Immature natural killer cell (primary cell): ENCODE data around the gene CLIC5. TPM values are rescaled to one million over a fixed set of nuclear protein-coding genes. Genes with fewer than 3 reads are reported as not detected.

Source experiments
- DNase-seq, 3 donors: peaks; one replicate each; pipeline ENCODE4 v3.0.0; 2022; ENCODE audit warnings: mixed read lengths in 1 of 3
- H3K27ac Mint-ChIP-seq, 6 donors: one replicate each; pipeline ENCODE4 v1.8.0; 2020; ENCODE audit warnings: mixed read lengths in 6 of 6, mild to moderate bottlenecking in 5 of 6, inconsistent platforms in 4 of 6, moderate library complexity in 3 of 6
- H3K27me3 Mint-ChIP-seq, 3 donors: one replicate each; pipeline ENCODE4 v1.8.0; 2020 to 2021; ENCODE audit warnings: low read depth in 3 of 3, mild to moderate bottlenecking in 3 of 3, mixed read lengths in 3 of 3, moderate library complexity in 3 of 3, inconsistent platforms in 1 of 3
- H3K36me3 Mint-ChIP-seq, 3 donors: one replicate each; pipeline ENCODE4 v1.8.0; 2020; ENCODE audit warnings: mixed read lengths in 3 of 3, inconsistent platforms in 2 of 3, mild to moderate bottlenecking in 2 of 3
- H3K4me1 Mint-ChIP-seq, 2 donors: one replicate each; pipeline ENCODE4 v1.8.0; 2020; ENCODE audit warnings: inconsistent platforms in 2 of 2, mild to moderate bottlenecking in 2 of 2, mixed read lengths in 2 of 2, moderate library complexity in 1 of 2
- H3K4me3 Mint-ChIP-seq, 5 donors: one replicate each; pipeline ENCODE4 v1.8.0; 2020; ENCODE audit warnings: mild to moderate bottlenecking in 5 of 5, mixed read lengths in 5 of 5, inconsistent platforms in 3 of 5, moderate library complexity in 3 of 5
- H3K9me3 Mint-ChIP-seq, 6 donors: one replicate each; pipeline ENCODE4 v1.8.0; 2020; ENCODE audit warnings: mild to moderate bottlenecking in 6 of 6, mixed read lengths in 6 of 6, inconsistent platforms in 4 of 6, moderate library complexity in 3 of 6
- polyA plus RNA-seq, 3 donors: library from polyadenylated mRNA; unstranded; fragments of 300-500 nt; fragmentation: Illumina TruSeq; gene quantifications; one replicate each; pipeline ENCODE4 v1.2.3, GENCODE V29; 2021

CLIC5 gene
- polyA plus RNA-seq, 3 donors from 2014 or later, result 0.44 TPM; not detected in 2

GRCh38 chr6:46048646-46049297 is 33.1 kb upstream of the CLIC5 start:
- H3K4me1 Mint-ChIP-seq, result no peaks in the 10 kb centered on the region
- no peak overlapping the region for H3K27ac Mint-ChIP-seq
- no peaks in the 10 kb centered on the region for H3K36me3 Mint-ChIP-seq
- H3K27me3 Mint-ChIP-seq, result peaks cover 1 to 8% (median 7%) of the 10 kb centered on the region in 3 donors
- H3K4me3 Mint-ChIP-seq, result no peak overlapping the region
- no peaks in the 10 kb centered on the region for H3K9me3 Mint-ChIP-seq
- DNase-seq, result no peak

DNA sequence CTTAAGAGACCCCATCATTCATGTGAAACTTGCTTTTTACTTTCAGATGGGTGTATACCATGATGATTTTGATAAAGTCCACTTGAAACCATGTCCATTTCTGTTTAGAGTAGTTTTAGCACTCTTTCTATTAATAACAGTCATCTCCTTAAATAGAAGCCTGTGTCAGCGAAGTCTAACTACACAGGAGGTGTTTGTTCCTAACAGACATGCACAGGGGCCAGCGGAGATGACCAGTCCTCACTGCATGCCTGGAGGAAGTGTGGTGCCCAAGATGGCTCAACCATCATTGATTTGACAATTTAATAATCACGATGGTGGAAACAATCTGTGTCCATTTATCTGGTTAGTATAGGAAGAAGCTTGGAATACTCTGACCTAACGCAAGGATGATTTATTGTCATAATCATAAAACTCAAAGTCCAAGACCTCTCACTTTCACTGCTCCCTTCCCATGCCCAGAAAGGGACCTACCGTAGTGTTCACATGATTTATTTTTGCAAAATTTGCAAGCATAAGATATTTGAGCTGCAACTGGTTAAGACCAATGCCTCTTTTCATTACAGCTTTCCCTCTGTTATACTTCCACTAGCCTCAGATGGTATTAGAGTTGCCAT is 31.0 kb upstream of the CLIC5 start:
- H3K4me3 Mint-ChIP-seq, result no peak overlapping the region
- no peak for DNase-seq
- H3K27ac Mint-ChIP-seq, result no peak overlapping the region
- no peaks in the 10 kb centered on the region for H3K4me1 Mint-ChIP-seq
- peaks cover 1 to 7% (median 6%) of the 10 kb centered on the region in 3 donors for H3K27me3 Mint-ChIP-seq
- H3K36me3 Mint-ChIP-seq, result no peaks in the 10 kb centered on the region
- no peaks in the 10 kb centered on the region for H3K9me3 Mint-ChIP-seq

- no peaks in the 10 kb centered on the region for H3K36me3 Mint-ChIP-seq
- no peaks in the 10 kb centered on the region for H3K4me1 Mint-ChIP-seq
- DNase-seq, result no peak
- no peak overlapping the region for H3K4me3 Mint-ChIP-seq
- no peaks in the 10 kb centered on the region for H3K9me3 Mint-ChIP-seq
- H3K27ac Mint-ChIP-seq, result no peak overlapping the region
- H3K27me3 Mint-ChIP-seq, result peaks cover 0 to 7% (median 1%) of the 10 kb centered on the region in 3 donors
Observed at GRCh38 chr6:46044881-46045617, 29.4 kb upstream of the CLIC5 start.

- no peaks in the 10 kb centered on the region for H3K4me1 Mint-ChIP-seq
- peak; percentile 2 to 24 (median 20) for DNase-seq
- H3K27me3 Mint-ChIP-seq, result peaks cover 0 to 7% (median 0%) of the 10 kb centered on the region in 3 donors
- no peak overlapping the region for H3K27ac Mint-ChIP-seq
- H3K36me3 Mint-ChIP-seq, result no peaks in the 10 kb centered on the region
- peaks cover 0 to 2% (median 0%) of the 10 kb centered on the region in 6 donors for H3K9me3 Mint-ChIP-seq
- H3K4me3 Mint-ChIP-seq, result no peak overlapping the region
Observed at GRCh38 chr6:46042355-46042999, 26.8 kb upstream of the CLIC5 start.

DNA sequence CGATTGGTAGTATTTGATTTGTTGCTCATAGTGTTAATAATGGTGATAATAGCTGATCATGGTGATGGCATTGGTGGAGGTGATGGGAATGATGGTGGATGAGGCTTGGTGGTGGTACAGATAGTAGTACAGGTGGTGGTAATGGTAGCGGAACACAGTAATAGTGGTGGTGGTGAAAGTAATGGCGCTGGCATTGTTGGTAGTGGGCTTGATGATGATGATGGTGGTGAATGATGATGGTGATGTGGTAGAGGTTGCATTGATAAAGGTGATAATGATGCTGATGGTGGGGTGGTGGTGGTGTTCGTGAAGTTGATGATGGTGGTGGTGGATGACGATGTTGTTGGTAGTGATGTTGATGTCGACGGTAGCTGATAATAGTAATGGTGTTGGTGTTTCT is 24.6 kb upstream of the CLIC5 start:
- no peak overlapping the region for H3K4me3 Mint-ChIP-seq
- H3K4me1 Mint-ChIP-seq, result no peaks in the 10 kb centered on the region
- H3K27ac Mint-ChIP-seq, result no peak overlapping the region
- peaks cover 0 to 2% (median 0%) of the 10 kb centered on the region in 6 donors for H3K9me3 Mint-ChIP-seq
- no peaks in the 10 kb centered on the region for H3K36me3 Mint-ChIP-seq
- DNase-seq, result no peak
- peaks cover 0 to 2% (median 0%) of the 10 kb centered on the region in 3 donors for H3K27me3 Mint-ChIP-seq

- Mint-ChIP-seq H3K4me3 (no peak overlapping the region), H3K27me3 (peaks cover 0 to 2% (median 0%) of the 10 kb centered on the region in 3 donors), H3K36me3 (no peaks in the 10 kb centered on the region), H3K4me1 (no peaks in the 10 kb centered on the region), H3K27ac (no peak overlapping the region), H3K9me3 (peaks cover 0 to 2% (median 0%) of the 10 kb centered on the region in 6 donors)
- DNase-seq, result no peak
Observed at GRCh38 chr6:46039646-46040045, 24.0 kb upstream of the CLIC5 start.

GRCh38 chr6:46036911-46037310 is 21.3 kb upstream of the CLIC5 start:
- H3K4me1 Mint-ChIP-seq, result no peaks in the 10 kb centered on the region
- H3K27ac Mint-ChIP-seq, result no peak overlapping the region
- H3K27me3 Mint-ChIP-seq, result peaks cover 0 to 5% (median 2%) of the 10 kb centered on the region in 3 donors
- DNase-seq, result no peak
- no peaks in the 10 kb centered on the region for H3K36me3 Mint-ChIP-seq
- H3K9me3 Mint-ChIP-seq, result peaks cover 0 to 2% (median 0%) of the 10 kb centered on the region in 6 donors
- H3K4me3 Mint-ChIP-seq, result no peak overlapping the region

- H3K4me1 Mint-ChIP-seq, result no peaks in the 10 kb centered on the region
- no peak for DNase-seq
- no peak overlapping the region for H3K4me3 Mint-ChIP-seq
- H3K27me3 Mint-ChIP-seq, result peaks cover 0 to 9% (median 5%) of the 10 kb centered on the region in 3 donors
- H3K27ac Mint-ChIP-seq, result no peak overlapping the region
- no peaks in the 10 kb centered on the region for H3K36me3 Mint-ChIP-seq
- H3K9me3 Mint-ChIP-seq, result peaks cover 0 to 2% (median 0%) of the 10 kb centered on the region in 6 donors
Observed at GRCh38 chr6:46035242-46035641, 19.6 kb upstream of the CLIC5 start.

DNA sequence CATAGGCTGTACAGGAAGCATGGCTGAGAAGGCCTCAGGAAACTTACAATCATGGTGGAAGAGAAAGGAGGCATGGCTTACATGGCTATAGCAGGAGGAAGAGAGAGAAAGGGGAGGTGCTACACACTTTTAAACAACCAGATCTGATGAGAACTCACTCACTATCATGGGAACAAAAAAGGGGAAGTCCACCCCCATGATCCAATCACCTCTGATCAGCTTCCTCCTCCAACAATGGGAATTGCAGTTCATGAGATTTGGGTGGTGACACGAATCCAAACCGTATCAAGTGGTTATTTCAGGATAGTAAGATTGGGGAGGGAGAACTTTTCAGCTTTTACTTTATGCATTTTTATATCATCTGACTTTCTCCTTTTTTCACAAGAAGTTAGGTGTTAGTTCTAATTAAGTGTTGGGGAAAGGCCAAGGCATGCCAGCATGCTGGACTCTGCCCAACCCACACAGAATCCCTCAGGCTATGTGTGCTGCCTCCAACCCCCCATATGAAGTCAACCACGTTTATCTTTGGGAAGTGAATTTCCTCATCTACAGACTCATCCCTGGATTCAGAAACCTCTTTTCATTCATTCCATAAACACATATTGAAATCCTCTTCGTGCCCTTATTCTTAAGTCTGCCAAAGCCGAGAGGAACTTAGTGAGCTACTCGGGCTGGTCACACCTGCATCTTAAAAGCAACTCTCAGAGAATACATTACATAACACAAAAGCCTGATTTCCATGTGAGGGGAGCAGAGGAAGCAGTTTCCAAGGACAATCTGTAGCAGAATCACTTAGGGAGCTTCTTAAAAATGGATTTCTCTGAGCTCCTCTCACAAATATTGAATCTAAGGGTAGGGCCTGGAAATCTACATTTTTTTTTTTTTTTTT is 16.7 kb upstream of the CLIC5 start:
- no peak for DNase-seq
- H3K27me3 Mint-ChIP-seq, result peaks cover 0 to 11% (median 7%) of the 10 kb centered on the region in 3 donors
- no peaks in the 10 kb centered on the region for H3K4me1 Mint-ChIP-seq
- H3K9me3 Mint-ChIP-seq, result no peaks in the 10 kb centered on the region
- no peaks in the 10 kb centered on the region for H3K36me3 Mint-ChIP-seq
- no peak overlapping the region for H3K4me3 Mint-ChIP-seq
- no peak overlapping the region for H3K27ac Mint-ChIP-seq

DNA sequence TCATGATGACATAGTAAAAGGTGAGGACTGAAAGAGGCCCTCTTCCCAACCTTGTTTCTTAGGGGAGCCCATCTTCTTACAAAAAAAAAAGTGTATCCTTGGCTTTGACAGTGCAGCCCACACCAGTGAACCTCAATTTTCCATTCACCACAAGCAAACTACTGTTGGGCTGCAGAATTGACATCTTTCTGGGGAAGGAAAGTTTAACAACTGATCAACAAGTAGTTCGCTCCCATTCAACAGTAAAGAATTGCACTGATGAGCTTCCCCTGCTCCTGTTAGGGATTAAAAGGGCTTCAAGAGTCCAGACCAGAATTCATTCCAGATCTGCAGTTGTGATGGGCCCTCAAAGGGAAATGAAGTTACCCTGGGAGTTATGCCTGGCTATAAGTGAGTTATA is 13.9 kb upstream of the CLIC5 start:
- Mint-ChIP-seq H3K27ac (no peak overlapping the region), H3K4me3 (no peak overlapping the region), H3K9me3 (no peaks in the 10 kb centered on the region), H3K36me3 (no peaks in the 10 kb centered on the region), H3K27me3 (peaks cover 2 to 11% (median 6%) of the 10 kb centered on the region in 3 donors), H3K4me1 (no peaks in the 10 kb centered on the region)
- DNase-seq, result no peak

GRCh38 chr6:46026307-46026706 is 10.6 kb upstream of the CLIC5 start:
- Mint-ChIP-seq H3K4me3 (no peak overlapping the region), H3K27ac (no peak overlapping the region), H3K4me1 (no peaks in the 10 kb centered on the region), H3K9me3 (no peaks in the 10 kb centered on the region), H3K36me3 (no peaks in the 10 kb centered on the region), H3K27me3 (peaks cover 4 to 11% (median 9%) of the 10 kb centered on the region in 3 donors)
- no peak for DNase-seq

- H3K36me3 Mint-ChIP-seq, result no peaks in the 10 kb centered on the region
- no peaks in the 10 kb centered on the region for H3K4me1 Mint-ChIP-seq
- no peak for DNase-seq
- H3K27me3 Mint-ChIP-seq, result peaks cover 4 to 9% (median 7%) of the 10 kb centered on the region in 3 donors
- H3K9me3 Mint-ChIP-seq, result no peaks in the 10 kb centered on the region
- H3K27ac Mint-ChIP-seq, result no peak overlapping the region
- H3K4me3 Mint-ChIP-seq, result no peak overlapping the region
Observed at GRCh38 chr6:46025573-46025972, 9.9 kb upstream of the CLIC5 start.

DNA sequence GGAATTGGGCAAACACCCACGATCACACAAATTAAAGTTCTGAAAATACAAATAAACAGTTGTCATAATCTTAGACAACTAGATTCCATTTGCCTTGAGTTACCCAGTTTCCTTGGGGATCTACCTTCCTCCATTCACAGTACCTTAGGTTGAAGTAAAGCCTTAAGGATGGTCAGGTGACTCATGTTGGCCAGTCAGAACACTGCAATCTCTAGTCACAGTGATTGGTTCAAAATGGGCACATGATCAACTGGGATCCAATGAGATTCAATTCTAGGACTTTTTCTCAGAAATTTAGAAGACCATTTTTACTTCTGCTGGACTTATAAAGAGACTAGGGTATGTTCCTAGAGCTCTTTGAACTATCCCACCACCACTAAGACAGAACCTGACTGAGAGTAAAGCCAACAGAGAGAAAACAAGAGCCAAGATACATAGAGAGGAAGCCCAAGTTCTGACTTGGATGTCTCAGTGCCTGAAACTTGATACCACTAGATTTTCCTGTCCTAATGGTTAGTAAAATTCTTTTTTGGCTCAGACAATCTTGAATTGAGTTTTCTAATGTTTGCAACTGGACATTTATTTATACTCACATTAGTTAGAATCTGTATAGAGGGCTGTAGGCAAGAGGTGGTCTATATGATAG is 8.6 kb upstream of the CLIC5 start:
- Mint-ChIP-seq H3K36me3 (no peaks in the 10 kb centered on the region), H3K27ac (no peak overlapping the region), H3K27me3 (peaks cover 4 to 6% (median 4%) of the 10 kb centered on the region in 3 donors), H3K4me1 (no peaks in the 10 kb centered on the region), H3K9me3 (no peaks in the 10 kb centered on the region), H3K4me3 (no peak overlapping the region)
- DNase-seq, result no peak
